GM18526 (cell line): Measurements from ENCODE around the gene SPIRE1.

Source experiments
- POLR2A ChIP-seq: IDR thresholded peaks from 3 replicates; pipeline ENCODE4 v1.6.1; 2011; ENCODE audit not compliant: insufficient read length; ENCODE audit errors: extremely low read depth

Gene SPIRE1

DNA sequence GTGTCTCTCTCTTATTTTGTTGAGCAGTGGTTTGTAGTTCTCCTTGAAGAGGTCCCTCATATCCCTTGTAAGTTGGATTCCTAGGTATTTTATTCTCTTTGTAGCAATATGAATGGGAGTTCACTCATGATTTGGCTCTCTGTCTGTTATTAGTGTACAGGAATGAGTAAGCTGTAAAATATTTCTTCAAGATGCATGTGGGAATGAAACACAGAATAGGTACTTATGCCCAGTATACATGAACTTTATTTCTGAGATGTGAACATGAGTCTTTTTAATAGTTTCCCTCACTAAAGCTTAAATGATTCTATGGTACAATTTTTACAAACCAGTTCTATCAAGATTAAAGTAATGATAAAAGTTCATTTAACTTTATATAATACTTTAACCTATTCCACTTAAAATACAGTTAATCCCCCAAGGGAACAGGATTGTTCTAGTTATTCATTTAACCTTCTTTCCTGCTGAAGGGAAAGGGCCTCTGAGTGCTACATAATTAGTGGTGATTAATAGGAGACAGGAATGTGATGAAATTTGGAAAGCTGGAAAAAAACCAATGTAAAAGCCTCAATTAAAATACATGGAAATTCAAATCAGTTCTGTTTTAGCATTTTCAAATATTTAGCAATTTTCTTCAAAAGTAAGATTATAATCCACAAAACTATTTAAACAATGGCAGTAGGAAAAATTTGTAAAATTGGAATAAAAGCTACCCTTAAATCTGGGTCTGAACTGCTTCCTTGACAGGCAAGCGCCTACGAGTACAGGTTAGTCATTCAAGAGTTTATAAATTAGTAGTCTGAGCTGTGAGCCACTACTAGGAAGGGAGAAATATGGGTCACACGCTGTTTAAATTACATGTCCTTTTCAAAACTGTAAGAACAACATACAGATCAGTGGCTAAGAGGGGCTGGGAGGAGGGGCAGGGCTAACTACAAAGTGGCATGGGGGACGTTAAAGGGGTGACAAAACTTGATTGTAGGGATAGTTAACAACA is 28.9 kb downstream of the SPIRE1 start:
- no peak for TF ChIP-seq POLR2A

GRCh38 chr18:12625241-12625640 is 32.7 kb downstream of the SPIRE1 start:
- TF ChIP-seq POLR2A, result no peak

- no peak for TF ChIP-seq POLR2A
These were observed 36.1 kb downstream of the SPIRE1 start for GRCh38 chr18:12621742-12622306.

DNA sequence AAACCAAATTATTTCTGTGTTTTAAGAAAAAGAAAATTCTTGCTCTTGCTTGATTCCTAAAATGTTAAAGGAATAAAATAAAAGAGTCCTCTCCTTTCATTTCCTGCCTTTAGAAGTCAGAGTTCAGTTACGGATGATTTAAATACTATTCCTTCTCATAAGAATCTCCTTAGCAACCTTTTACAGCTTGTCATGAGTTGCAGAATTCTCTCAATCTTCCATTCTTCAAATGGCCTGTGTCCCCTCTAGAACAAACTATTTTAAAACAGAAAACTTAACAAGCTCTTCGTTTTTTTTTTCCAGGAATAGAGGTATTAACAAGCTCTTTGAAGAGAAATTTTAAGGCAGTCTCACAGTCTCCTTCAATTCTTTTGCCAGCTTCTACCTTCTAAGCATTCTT is 42.2 kb downstream of the SPIRE1 start:
- TF ChIP-seq POLR2A, result no peak

- TF ChIP-seq POLR2A, result no peak
These were observed 49.6 kb downstream of the SPIRE1 start for GRCh38 chr18:12608301-12608700.

GRCh38 chr18:12606592-12607315 is 51.2 kb downstream of the SPIRE1 start:
- TF ChIP-seq POLR2A, result no peak

GRCh38 chr18:12604445-12605007 is 53.4 kb downstream of the SPIRE1 start:
- TF ChIP-seq POLR2A, result no peak

- no peak for TF ChIP-seq POLR2A
These were observed 57.9 kb downstream of the SPIRE1 start for GRCh38 chr18:12599966-12600365.

GRCh38 chr18:12599543-12599942 is 58.4 kb downstream of the SPIRE1 start:
- no peak for TF ChIP-seq POLR2A

DNA sequence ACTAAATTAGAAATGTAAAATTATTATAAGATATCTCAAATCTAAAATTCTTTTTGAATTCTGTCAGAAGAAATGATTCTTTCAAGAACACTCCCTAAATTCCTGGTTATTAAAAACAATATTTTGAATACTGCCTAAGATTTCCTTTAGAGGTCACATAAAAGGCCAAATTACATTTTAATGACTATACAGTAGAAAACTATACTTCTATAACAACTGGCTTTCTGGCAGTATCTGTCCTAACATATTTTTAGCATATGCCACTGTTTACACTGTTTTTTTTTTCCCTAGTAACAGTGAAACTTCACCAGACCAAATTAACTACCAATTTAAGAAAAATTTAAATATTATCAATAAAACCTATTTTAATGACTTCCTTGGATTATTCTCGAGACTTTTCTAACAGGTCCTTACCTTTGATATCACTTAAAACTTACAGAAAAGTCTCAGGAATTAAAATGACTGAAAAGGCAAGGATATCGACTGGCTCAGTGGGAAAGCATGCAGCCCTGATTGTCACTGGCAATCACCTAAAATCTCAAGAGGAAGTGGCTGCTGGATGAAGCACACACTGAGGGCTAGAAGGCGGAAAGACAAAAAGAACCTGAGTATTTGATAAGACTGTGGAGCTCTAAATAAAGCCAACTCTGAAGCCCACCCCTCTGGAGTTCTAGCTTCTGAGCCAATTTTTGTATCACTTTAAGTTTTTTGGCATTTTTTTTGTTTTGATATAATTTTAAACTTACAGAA is 59.6 kb downstream of the SPIRE1 start:
- no peak for TF ChIP-seq POLR2A

- TF ChIP-seq POLR2A, result no peak
These were observed 60.1 kb downstream of the SPIRE1 start for GRCh38 chr18:12597760-12598159.

DNA sequence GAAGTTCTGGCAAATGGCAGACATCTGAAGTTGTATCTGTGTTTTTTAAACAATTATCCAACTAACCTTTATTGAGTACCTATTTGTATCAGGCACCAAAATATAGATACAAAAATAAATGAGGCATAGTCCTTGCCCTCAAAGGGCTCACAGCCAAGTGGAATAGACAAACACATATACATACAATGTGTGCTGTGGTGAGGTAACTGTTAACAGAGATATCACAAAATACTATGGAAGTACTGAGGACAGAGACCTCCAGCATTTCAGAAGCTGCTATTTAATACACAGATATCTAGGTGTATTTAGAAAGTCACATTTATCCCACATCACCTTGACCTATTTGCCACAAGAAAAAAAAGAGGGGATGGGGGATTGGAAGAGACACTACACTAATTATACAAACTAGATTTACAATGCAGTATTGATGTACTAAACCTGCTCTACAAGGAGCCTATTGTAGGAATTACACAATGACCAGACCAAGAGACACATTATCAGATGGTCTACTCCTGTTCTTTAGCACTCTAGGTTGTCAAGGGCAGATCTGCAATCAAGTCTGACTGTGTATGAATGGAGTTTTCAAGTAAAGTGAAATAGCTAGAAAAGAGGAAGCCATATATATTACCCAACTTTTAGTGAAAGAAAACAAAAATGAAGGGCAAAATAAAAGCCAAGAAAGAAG is 62.2 kb downstream of the SPIRE1 start:
- TF ChIP-seq POLR2A, result no peak

- TF ChIP-seq POLR2A, result no peak
These were observed 64.0 kb downstream of the SPIRE1 start for GRCh38 chr18:12593866-12594265.

GRCh38 chr18:12592597-12593127 is 65.2 kb downstream of the SPIRE1 start:
- no peak for TF ChIP-seq POLR2A
